ENCODE results near the gene FN3KRP.

Gene FN3KRP

DNA sequence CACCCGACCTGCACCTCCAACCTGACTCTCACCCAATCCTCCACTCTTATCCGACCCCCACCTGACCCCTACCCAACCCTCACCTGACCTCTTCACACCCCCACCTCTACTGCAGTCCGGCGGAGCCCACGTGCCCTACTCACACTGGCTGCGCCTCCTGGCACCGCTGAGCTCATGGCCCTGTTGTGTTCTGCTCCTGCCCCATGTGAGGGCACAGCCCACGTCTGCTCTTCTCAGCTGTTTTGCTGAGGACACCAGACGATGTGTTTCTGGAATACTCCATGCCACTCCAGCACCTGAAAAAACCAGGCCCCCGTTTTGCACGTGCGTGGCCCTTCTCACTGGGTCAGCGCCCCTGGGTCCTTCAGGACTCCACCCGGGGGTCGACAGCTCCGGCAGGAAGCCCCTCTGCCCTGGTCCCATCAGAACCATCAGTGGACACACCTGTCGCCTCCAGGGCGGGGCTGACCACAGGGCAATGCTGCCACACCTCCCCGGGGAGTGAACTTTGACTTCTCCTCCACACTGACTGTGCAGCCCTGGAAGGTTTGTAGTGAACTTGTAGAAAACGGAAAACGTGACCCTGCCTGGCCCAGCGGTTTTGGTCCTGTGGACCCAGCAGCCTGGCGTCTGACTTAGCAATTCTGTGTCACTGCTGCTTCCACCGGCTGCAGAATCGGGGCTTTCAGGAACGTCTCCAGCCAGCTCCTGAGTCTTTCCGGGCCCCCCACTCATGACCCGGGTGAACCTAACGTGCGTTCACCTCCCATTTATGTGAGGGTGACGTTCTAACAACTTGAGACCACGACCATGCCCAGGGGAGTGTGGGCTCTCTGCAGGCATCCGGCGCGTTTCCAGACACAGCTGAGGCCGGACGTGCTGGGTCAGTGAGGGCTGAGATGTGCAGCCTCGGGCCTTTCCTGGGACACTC is 12.3 kb upstream of the FN3KRP start:
- in situ Hi-C loops (cut with MboI; ENCODE audit: low sequenced_read_pairs): no loop called here

DNA sequence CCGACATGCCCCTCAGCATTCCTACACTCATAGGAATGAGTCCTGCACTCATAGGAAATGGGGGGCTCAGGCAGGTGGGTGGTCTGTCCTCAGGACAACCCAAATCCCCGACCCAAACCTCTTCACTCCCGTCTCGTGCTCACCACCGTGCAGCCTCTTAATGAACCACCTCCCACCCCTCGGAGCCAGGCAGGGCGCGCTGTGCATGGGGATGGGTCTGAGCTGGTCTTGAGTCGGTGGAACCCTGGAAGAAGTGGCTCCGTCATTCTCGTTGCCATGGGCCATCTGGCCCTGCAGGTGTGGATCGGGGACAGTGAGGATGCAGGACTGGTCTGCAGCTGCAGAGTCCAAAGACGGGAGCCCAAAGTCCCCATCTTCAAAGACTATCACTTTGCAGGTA is 11.6 kb upstream of the FN3KRP start:
- in situ Hi-C loops (cut with MboI; ENCODE audit: low sequenced_read_pairs): no loop called here

DNA sequence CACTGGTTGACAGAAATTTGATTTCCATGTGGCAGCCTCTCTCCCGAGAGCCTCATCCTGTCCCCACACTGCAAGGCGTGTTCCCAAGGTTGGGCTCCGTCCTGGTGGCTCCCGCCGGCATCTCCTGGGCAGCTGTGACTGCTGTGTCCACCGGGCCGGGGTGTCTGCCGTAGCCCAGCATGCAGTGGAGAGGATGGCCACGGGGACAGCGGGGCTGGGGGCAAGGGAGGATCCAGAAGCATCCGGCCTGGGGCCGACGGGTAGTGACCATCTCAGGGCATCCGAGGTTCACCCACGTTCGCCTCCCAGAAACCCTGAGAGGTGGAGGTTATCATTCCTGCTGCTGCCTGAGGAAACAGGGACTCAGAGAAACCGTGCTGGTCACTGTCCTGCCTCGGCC is 10.8 kb upstream of the FN3KRP start:
- in situ Hi-C loops (cut with MboI; ENCODE audit: low sequenced_read_pairs): no loop called here

DNA sequence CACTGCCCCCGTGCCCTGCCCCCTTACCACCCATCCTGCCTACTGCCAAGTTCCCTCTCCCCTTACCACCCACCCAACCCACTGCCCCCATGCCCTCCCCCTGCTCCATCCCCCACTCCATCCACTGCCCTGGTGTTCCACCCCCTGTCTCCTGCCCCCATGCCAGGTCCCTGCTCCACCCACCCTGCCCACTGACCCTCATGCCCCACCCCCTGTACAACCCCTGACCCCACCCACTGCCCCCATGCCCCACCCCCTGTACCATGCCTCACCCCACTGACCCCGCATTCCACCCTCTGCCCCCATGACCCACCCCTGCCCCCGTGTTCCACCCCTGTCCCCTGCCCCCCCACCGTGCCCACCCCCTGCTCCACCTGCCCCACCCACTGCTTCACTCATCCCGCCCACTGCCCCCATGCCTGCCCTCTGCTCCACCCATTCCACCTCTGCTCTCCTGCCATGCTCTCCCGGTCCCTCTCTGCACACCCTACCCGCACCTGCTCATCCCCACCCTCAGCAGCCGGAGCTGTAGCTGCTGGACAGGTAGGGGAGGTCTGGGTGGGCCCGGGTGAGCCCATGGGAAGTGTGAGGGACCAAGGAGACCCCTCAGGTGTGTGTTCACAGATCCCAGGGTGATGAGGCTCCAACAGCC is 7.4 kb upstream of the FN3KRP start:
- in situ Hi-C loops (cut with MboI; ENCODE audit: low sequenced_read_pairs): no loop called here

DNA sequence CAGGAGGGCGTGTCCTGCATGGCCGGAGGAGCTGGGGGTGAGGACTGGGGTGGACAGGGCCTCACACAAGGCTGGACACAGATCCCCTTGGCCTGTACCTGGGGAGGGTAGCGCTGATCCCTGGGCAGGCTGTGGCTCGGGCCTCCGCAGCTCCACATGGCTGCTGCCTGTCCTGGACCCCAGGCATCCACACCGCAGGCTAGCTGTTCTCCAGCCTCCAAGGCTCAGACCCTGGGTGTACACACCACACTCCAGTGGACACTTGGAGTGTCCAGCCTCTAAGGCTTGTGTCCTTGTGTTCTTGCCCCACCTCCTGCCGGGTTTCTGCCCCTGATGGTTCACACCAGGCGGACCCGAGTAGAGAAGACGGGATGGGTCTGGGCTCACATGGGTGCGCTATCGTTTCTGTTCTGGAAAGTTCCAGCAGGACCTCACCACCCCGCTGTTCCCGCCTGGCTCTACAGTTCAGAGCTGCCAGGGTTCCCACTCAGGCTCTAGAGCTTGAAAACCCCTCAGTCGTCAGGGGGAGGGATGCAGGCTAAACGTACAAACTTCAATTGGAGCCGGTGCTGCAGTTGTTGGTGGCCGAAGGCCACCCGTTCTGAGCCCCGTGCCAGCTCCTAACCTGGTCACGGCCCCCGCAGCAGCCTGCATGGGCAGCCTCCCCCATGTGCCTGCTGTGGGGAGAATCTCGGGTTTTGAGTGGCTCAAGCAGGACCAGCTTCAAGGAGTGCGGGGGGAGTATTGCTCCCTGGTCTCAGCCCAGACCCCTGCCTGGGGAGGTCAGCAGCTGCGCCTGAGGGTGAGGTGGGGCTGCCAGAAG is 6.6 kb upstream of the FN3KRP start:
- in situ Hi-C loops (cut with MboI; ENCODE audit: low sequenced_read_pairs): no loop called here

DNA sequence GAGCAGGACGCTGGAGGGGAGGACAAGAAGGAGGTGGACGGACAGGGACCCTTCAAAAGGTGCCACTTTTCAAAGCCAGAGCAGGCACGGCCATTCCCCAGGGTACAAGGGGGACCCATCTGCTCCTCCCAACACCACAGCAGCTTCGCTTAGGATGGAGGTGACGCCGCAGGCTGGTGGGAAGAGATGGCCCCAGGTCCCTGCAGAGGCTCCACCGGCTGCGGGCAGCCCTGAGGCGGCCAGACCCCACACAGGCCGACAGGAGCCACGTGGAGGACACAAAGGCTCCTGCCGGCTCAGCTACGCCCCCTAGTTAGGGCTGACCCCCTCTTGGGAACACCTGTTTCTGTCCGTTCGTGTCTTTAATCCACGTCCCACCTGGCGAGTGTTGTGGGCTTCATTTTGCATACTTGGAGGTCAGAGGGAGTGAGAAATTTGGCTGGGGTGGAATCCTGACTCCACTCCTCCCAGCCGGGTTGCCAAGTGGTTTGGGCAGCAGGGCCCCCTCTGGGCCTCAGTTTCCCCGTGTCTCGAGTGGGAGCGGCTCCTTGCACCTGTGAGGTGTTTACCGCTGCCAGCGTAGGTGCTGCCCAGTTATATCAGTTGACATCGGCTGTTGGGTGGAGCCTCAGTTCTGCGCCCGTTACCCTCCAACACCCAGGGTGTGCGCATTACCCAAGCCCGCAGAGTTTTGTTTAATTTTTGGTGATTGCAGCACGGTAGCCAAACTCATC is 5.8 kb upstream of the FN3KRP start:
- in situ Hi-C loops (cut with MboI; ENCODE audit: low sequenced_read_pairs): no loop called here

DNA sequence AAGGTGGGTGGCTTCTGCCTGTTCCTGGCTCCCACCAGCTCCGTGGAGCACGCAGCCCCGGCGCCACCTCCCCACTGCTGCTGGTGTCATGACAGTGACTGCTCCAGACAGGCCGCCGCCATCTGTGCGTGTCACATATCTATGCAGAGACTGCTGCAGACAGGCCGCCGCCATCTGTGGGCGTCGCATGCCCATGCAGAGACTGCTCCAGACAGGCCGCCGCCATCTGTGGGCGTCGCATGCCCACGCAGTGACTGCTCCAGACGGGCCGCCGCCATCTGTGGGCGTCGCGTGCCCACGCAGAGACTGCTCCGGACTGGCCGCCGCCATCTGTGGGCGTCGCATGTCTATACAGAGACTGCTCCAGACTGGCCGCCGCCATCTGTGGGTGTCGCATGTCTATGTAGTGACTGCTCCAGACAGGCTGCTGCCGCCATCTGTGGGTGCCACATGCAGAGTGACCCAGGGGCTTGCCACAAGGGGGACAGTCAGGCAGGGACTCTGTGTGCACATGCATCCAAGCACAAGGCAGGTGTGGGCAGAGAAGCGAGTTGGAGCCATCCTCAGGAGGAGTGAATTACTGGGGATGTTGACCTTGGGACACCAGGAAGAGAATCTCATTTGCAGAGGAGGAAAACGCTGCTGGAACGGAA is 3.3 kb upstream of the FN3KRP start:
- in situ Hi-C loops (cut with MboI; ENCODE audit: low sequenced_read_pairs): no loop called here

DNA sequence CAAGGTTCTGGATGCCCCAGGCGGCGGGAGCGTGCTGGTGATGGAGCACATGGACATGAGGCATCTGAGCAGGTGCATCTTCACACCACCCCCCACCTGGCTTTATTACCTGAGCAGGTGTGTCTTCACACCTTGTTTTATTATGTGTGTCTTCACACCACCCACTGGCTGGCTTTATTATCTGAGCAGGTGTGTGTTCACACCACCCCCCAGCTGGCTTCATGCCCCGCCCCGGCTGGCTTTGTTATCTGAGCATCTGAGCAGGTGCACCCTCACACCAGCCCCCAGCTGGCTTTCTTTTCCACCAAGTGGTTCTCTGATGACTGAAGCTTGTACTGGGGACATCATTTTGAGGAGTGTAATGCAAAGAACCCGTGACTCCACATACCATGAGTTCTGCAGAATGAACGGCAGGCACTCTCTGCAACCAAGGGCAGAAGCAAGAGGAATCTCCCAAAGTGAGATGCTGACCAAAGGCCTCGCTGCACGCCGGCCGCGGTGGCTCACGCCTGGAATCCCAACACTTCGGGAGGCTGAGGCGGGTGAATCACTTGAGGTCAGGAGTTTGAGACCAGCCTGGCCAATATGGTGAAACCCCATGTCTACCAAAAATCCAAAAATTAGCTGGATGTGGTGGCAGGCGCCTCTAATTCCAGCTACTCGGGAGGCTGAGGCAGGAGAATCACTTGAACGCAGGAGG is 2.6 kb downstream of the FN3KRP start:
- in situ Hi-C loops (cut with MboI; ENCODE audit: low sequenced_read_pairs): no loop called here

DNA sequence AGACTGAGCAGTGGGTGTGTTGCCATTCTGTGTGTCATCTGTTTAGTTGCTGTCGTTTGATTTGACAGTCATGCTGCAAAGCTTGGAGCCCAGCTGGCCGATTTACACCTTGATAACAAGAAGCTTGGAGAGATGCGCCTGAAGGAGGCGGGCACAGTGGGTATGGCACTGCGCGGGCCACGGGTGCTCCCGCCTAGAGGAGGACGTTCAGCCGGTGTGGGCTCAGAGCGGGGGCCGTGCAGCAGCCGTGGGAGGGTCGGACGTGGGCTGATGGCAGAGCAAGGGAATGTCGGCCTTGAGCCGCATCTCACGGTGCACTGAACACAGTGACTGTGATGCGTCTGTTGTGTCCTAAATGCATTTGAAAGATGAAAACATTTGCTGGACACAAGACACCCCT is 3.7 kb downstream of the FN3KRP start:
- in situ Hi-C loops (cut with MboI; ENCODE audit: low sequenced_read_pairs): no loop called here

DNA sequence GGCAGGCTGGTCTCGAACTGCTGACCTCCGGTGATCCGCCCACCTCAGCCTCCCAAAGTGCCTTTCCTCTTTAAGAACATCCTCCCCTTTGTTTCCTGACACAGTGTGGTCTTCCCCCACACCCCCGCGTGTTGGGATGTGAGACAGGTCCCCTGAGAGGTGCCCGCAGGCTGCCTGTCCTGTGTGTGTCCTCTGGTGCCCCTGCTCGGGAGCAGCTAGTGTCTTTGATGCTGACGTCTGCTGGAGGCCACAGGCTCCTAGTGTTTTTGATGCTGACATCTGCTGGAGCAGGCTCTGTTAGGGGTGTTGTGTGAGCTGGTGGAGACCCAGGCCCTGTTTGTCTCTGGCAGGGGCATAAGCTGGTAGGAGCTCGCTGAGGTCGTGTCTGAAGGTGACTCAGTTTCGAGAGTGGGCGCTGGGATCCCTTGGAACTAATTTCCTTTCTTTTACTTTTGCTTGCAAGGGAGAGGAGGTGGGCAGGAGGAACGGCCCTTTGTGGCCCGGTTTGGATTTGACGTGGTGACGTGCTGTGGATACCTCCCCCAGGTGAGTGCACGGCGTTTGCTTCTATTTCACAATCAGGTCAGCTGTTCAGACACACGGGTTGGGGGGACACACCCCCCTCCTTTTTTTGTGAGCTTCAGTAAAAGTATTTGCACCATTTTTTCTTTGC is 6.0 kb downstream of the FN3KRP start:
- in situ Hi-C loops (cut with MboI; ENCODE audit: low sequenced_read_pairs): no loop called here

DNA sequence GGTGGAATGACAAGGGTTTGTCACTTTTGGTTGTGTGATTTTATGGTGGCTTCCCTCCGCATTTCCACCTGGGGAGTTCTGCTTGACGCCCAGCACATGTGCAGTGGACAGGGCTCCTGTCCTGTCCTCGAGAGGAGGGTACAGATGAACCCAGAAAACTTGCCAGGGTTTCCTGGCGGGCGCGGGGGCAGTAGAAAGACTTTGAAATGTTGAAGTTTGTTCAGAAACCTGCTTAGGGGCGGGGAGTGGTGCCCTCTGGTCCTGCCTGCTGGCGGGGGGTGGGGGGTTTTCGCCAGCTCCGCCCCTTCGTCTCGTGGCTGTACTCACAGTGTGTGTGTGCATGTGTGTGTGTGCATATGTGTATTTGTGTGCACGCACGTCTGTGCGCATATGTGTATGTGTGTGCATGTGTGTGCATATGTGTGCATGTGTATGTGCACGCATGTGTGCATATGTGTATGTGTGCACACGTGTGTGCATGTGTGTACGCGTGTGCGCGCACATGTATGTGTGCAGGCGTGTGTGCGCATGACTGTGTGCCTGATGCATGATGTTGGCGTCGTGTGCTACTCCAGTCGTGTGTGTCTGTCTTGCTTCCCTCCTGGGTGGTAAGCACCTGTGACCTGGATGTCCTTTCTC is 6.8 kb downstream of the FN3KRP start:
- in situ Hi-C loops (cut with MboI; ENCODE audit: low sequenced_read_pairs): no loop called here

DNA sequence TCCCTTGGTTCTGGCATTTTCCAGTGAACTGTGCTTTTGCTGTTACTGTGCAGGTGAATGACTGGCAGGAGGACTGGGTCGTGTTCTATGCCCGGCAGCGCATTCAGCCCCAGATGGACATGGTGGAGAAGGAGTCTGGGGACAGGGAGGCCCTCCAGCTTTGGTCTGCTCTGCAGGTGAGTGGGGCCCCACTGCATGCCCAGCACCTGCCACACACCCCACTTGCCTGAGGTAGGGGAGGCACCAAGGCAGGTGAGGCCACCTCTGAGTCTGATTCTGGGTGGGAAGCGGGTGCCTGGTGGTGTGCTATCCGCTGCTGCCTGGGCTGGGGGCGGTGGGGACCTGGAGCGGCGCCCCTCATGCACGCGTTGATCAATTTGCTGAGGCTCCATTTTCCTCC is 9.9 kb downstream of the FN3KRP start:
- in situ Hi-C loops (cut with MboI; ENCODE audit: low sequenced_read_pairs): no loop called here

DNA sequence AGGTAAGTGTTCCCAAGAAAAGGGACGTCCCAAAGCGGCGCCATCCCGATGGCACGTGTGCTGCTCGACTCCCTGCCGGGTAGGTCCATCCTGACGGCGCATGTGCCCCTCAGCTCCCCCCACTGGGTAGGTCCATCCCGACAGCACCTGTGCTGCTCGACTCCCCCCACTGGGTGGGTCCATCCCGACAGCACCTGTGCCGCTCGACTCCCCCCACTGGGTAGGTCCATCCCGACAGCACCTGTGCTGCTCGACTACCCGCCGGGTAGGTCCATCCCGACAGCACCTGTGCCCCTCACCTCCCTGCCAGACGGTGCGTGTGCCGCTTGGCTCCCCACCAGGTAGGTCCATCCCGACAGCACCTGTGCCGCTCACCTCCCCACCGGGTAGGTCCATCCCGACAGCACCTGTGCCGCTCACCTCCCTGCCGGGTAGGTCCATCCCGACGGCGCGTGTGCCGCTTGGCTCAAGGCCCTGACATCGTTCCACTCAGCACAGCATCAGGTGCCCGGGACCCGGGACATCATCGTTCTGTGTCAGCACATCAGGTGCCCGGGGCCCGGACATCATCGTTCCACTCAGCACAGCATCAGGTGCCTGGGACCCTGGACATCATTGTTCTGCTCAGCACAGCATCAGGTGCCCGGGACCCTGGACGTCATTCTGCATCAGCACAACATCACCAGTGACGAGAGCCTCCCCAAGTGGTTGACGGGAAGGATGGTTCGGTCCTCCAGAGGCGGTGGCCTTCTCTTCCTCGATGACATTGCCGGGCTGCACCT is 13.2 kb downstream of the FN3KRP start:
- in situ Hi-C loops (cut with MboI; ENCODE audit: low sequenced_read_pairs): no loop called here

DNA sequence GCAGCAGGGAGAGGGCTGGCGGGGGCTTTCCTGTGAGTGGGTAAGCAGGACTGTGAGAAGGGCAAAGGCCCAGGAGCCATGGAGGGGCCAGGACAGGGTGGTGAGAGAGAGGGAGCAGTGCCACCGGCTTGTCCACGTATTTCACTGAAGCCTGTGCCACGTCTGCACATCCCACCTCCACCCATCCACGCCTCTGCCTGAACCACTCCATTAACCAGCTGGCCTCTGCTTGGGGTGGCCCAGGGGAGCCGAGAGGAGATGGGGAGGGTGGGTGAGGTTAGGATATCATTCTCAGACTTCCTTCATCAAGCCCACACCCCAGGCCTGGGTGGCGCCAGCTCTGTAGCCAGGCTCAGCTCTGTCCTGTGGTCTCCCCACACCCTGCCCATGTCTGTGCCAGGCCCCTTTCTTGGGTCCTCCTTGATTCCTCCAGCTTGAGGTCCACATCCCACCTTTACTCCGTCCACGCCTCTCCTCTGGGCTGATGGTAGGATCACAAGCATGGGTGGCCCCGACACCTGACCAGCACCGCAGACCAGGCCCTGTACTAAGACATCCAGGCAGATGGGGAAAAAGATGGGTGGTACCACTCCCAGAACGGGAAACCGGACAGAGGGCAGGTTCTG is 15.7 kb downstream of the FN3KRP start:
- in situ Hi-C loops (cut with MboI; ENCODE audit: low sequenced_read_pairs): no loop called here

DNA sequence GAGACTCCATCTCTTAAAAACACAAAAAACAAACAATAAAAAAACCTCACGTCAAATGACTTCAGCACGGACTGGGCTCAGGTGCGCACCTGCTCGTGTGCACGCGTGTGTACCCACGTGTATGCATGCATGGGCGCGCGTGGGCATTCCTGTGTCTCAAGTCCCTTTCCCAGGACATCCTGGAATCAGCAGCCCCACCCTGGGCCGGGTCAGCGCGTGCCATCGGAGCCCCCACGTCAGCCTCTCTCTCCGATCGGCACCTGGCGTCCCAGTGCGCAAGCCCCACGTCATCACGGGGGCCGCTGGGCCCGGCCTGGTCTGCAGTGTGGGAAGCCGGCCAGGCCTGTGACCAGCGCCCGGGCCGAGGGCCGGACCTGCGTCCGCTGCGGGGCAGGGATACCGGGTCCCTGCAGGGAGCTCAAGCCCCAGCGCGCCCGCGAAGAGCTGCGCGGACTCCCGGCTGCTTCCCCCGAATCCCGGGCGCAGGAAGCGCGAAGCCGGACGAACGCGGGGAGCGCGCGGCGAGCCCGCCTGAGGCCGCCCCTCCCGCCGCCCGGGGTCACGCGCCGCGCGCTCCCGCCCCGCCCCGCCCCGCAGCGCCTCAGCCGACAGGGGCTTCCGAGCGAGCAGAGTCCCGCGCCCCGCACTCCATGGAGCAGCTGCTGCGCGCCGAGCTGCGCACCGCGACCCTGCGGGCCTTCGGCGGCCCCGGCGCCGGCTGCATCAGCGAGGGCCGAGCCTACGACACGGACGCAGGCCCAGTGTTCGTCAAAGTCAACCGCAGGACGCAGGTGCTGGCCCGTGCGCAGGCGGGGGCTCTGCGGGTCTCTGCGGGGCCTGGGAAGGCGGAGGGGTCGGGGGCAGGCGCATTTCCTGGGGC is 18.7 kb downstream of the FN3KRP start, which contains the start of gene FN3K:
Gene FN3K, plus strand, starts transcription at position 629 of the 880 bp plus-strand sequence. Its CDS starts 22 bp downstream, at position 651.
- in situ Hi-C loops (cut with MboI; ENCODE audit: low sequenced_read_pairs): no loop called here

DNA sequence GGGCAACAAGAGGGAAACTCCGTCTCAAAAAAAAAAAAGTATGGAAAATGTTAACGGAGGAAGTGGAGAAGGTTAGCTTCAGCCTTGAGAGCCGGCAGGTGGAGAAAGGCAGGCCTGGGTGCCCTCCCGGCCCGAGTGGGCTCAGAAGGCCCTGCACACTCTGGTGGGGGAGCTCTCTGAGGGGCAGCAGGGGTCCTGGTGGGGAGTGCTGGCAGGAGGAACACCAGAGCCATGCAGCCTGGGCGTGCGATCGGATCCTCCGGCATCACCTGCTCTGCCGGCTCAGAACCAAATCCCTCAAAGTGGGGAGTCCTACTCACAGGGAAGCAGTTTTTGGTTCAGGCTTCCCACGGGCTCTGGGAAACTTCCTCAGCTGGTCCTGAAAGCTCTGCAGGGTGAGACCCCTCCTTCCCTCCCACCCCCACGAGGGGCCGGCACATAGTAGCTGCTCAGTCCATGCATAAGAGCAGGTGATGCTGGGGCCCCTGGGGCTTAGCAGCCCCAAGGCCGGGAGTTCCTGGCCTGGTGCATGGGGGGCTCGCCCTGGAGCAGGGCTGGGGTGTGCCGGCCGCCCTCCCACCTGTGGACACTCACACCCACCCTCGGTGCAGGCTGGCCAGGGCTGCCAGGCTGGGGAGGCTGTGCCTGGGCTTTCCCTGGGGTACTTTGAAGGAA is 20.1 kb downstream of the FN3KRP start:
- in situ Hi-C loops (cut with MboI; ENCODE audit: low sequenced_read_pairs): no loop called here
